HG03439 (cell line): ENCODE data around the gene CACNA2D4.

Experiments
- ATAC-seq: cut with Tn5 transposase; IDR thresholded peaks from one replicate; pipeline ENCODE4 v1.9.1; 2021; ENCODE audit warnings: mild to moderate bottlenecking, moderate library complexity; ENCODE audit not compliant: unreplicated experiment

The CACNA2D4 gene

GRCh38 chr12:1836241-1836803 is 82.1 kb downstream of the CACNA2D4 start:
- no peak for ATAC-seq

- ATAC-seq: no peak
Measured at GRCh38 chr12:1835211-1836131, 83.0 kb downstream of the CACNA2D4 start.

GRCh38 chr12:1834186-1834925 is 84.1 kb downstream of the CACNA2D4 start:
- no peak for ATAC-seq

- ATAC-seq: no peak
Measured at GRCh38 chr12:1833596-1834028, 84.8 kb downstream of the CACNA2D4 start.

- no peak for ATAC-seq
Measured at GRCh38 chr12:1832801-1833595, 85.5 kb downstream of the CACNA2D4 start.

- no peak for ATAC-seq
Measured at GRCh38 chr12:1830981-1831963, 87.2 kb downstream of the CACNA2D4 start.

- no peak for ATAC-seq
Measured at GRCh38 chr12:1830401-1830845, 88.0 kb downstream of the CACNA2D4 start.

GRCh38 chr12:1829306-1829900 is 89.0 kb downstream of the CACNA2D4 start:
- ATAC-seq: no peak

- ATAC-seq: no peak
Measured at GRCh38 chr12:1828856-1829255, 89.6 kb downstream of the CACNA2D4 start.

GRCh38 chr12:1827826-1828805 is 90.3 kb downstream of the CACNA2D4 start:
- no peak for ATAC-seq

GRCh38 chr12:1826867-1827705 is 91.4 kb downstream of the CACNA2D4 start:
- no peak for ATAC-seq

- ATAC-seq: no peak
Measured at GRCh38 chr12:1826401-1826800, 92.1 kb downstream of the CACNA2D4 start.

- ATAC-seq: no peak
Measured at GRCh38 chr12:1825382-1826102, 92.9 kb downstream of the CACNA2D4 start.

GRCh38 chr12:1823237-1823636 is 95.2 kb downstream of the CACNA2D4 start:
- ATAC-seq: no peak

GRCh38 chr12:1822699-1823098 is 95.8 kb downstream of the CACNA2D4 start:
- no peak for ATAC-seq

- ATAC-seq: no peak
Measured at GRCh38 chr12:1821805-1822204, 96.6 kb downstream of the CACNA2D4 start.
